Endothelial cell of umbilical vein (primary cell): Measurements from ENCODE around the gene VPS37D. TPM values are rescaled to one million over a fixed set of nuclear protein-coding genes. Genes with fewer than 3 reads are reported as not detected.
"Not testable (repeated sequence)": the region's sequence is repeated elsewhere in the genome, so short reads cannot be mapped to it uniquely, and the experiment has no call there.

Experiments
- BruUV-seq: library from RNA; stranded (reverse); fragments of 400-500 nt; replicated peaks from 2 replicates; lab custom pipeline; 2021; lab: Mats Ljungman, UMichigan
- CTCF ChIA-PET: fragments of 300-600, 350-600 bp; sonication (Branson Sonifier 250); formaldehyde crosslinking; loops from one replicate; lab custom pipeline; 2021; ENCODE audit warnings: antibody characterized with exemption, inconsistent platforms; lab: Charles Lee
- POLR2A ChIA-PET: fragments of 300-600, 350-600 bp; sonication (Branson Sonifier 250); formaldehyde crosslinking; loops from one replicate; lab custom pipeline; 2021; ENCODE audit warnings: antibody characterized with exemption, inconsistent platforms; lab: Charles Lee
- DNase-seq: peaks from one replicate; pipeline ENCODE4 v3.0.0-alpha.2; 2011; ENCODE audit warnings: low read depth, low spot score
- FAIRE-seq: peaks from 2 replicates; lab custom pipeline; 2011; peaks lifted over from hg19 to GRCh38; lab: Jason Lieb, UNC
- H2AFZ ChIP-seq: 2 replicates; pipeline ENCODE4 v1.6.0; 2012; ENCODE audit warnings: low read depth, low read length, control low read depth, inconsistent platforms
- H3K27ac ChIP-seq: 2 replicates; pipeline ENCODE4 v1.5.1; 2011; ENCODE audit warnings: low read depth, mild to moderate bottlenecking, control low read depth, low read length, moderate library complexity; ENCODE audit not compliant: insufficient read depth
- H3K27me3 ChIP-seq, 2 experiments: 2 replicates each; pipeline versions ENCODE4 v1.6.0 to v1.6.1; 2011; ENCODE audit warnings: low read length in 2 of 2, mixed read lengths in 1 of 2; ENCODE audit not compliant: control insufficient read depth in 2 of 2, insufficient read depth in 2 of 2
- H3K36me3 ChIP-seq, 2 experiments: 2 replicates in 1 of 2; 3 replicates in 1 of 2; pipeline ENCODE4 v1.5.1; 2011; ENCODE audit warnings: low read length in 2 of 2, mild to moderate bottlenecking in 1 of 2, moderate library complexity in 1 of 2; ENCODE audit not compliant: control insufficient read depth in 2 of 2, insufficient read depth in 2 of 2; ENCODE audit errors: extremely low read depth in 1 of 2
- H3K4me1 ChIP-seq: 3 replicates; pipeline ENCODE4 v1.5.1; 2011; ENCODE audit warnings: mild to moderate bottlenecking, low read length; ENCODE audit not compliant: control insufficient read depth, insufficient read depth; ENCODE audit errors: extremely low read depth
- H3K4me2 ChIP-seq: 2 replicates; pipeline ENCODE4 v1.6.1; 2011; ENCODE audit warnings: low read length, control low read depth, mixed read lengths; ENCODE audit not compliant: insufficient read depth
- H3K4me3 ChIP-seq, 3 experiments: fragments of 200-600 bp in 1 of 3; sonication (generic), shearing (Covaris generic) in 1 of 3; replicated peaks in 1 of 3; 2 replicates each; pipeline ENCODE4 v1.5.1; 2011 to 2016; ENCODE audit warnings: control low read depth in 3 of 3, low read length in 3 of 3, mild to moderate bottlenecking in 2 of 3, inconsistent platforms in 1 of 3, low read depth in 1 of 3, moderate library complexity in 1 of 3; ENCODE audit not compliant: insufficient read depth in 1 of 3
- H3K79me2 ChIP-seq: 2 replicates; pipeline ENCODE4 v1.6.0; 2012; ENCODE audit warnings: low read length, inconsistent platforms; ENCODE audit not compliant: control insufficient read depth, insufficient read depth
- H3K9ac ChIP-seq: replicated peaks from 2 replicates; pipeline ENCODE3; 2011; ENCODE audit warnings: low read length, control low read depth; ENCODE audit not compliant: insufficient read depth; ENCODE audit errors: extremely low read depth
- H3K9me1 ChIP-seq: replicated peaks from 3 replicates; pipeline ENCODE4 v1.6.0; 2011; ENCODE audit warnings: mild to moderate bottlenecking, low read length; ENCODE audit not compliant: control insufficient read depth, insufficient read depth; ENCODE audit errors: extremely low read depth
- H3K9me3 ChIP-seq: replicated peaks from 2 replicates; pipeline ENCODE4 v1.5.1; 2012; ENCODE audit warnings: low read length, inconsistent platforms; ENCODE audit not compliant: control insufficient read depth, insufficient read depth
- H4K20me1 ChIP-seq: replicated peaks from 2 replicates; pipeline ENCODE3; 2011; ENCODE audit warnings: mild to moderate bottlenecking, low read length; ENCODE audit not compliant: control insufficient read depth, insufficient read depth; ENCODE audit errors: extremely low read depth
- EZH2 ChIP-seq: IDR thresholded peaks from 2 replicates; pipeline ENCODE4 v1.6.1; 2012; ENCODE audit warnings: borderline replicate concordance, low read depth, mild to moderate bottlenecking, moderate library complexity, low read length, inconsistent platforms; ENCODE audit not compliant: severe bottlenecking
- FOS ChIP-seq: IDR thresholded peaks from 2 replicates; pipeline ENCODE4 v1.6.1; 2011; ENCODE audit warnings: mild to moderate bottlenecking, low read length, moderate library complexity, borderline replicate concordance; ENCODE audit not compliant: insufficient read depth
- GATA2 ChIP-seq: IDR thresholded peaks from 2 replicates; pipeline ENCODE4 v1.7.0; 2011; ENCODE audit warnings: low read depth, mild to moderate bottlenecking, moderate library complexity, mixed read lengths, low read length; ENCODE audit not compliant: insufficient read length, insufficient read depth
- JUN ChIP-seq: IDR thresholded peaks from 2 replicates; pipeline ENCODE4 v1.6.1; 2011; ENCODE audit warnings: borderline replicate concordance, low read depth; ENCODE audit not compliant: insufficient read length, insufficient read depth
- MYC ChIP-seq: IDR thresholded peaks from one replicate; pipeline ENCODE4 v1.6.1; 2011; ENCODE audit warnings: mild to moderate bottlenecking, low read depth, low read length
- POLR2A ChIP-seq: IDR thresholded peaks from 2 replicates; pipeline ENCODE4 v1.6.1; 2012; ENCODE audit warnings: low read depth, mild to moderate bottlenecking, control low read depth, low read length
- POLR2AphosphoS5 ChIP-seq: IDR thresholded peaks from 2 replicates; pipeline ENCODE4 v1.6.1; 2012; ENCODE audit warnings: low read depth, mild to moderate bottlenecking, control low read depth, low read length, moderate library complexity; ENCODE audit not compliant: insufficient read depth
- dilution Hi-C: fragments of 300-500 bp; cut with MboI; formaldehyde crosslinking; loops from one replicate; pipeline ENCODE4 v1.15.0; 2019; ENCODE audit warnings: low sequenced_read_pairs; ENCODE audit not compliant: extremely low pct_ligation_motif_present
- intact Hi-C: fragments of 100-400 bp; cut with micrococcal nuclease; formaldehyde crosslinking; loops from one replicate; pipeline ENCODE4 v1.10.0; 2022
- polyA plus RNA-seq, 4 experiments: library from polyadenylated mRNA; depleted of rRNA in 3 of 4; stranded (reverse) in 3 of 4; unstranded in 1 of 4; fragments of >200 nt; gene quantifications; 2 replicates each; pipeline versions ENCODE4 v1.2.1 to v1.2.3, GENCODE V29; 2011 to 2012; ENCODE audit warnings: missing spikeins in 1 of 4
- total RNA-seq: library from RNA; stranded (reverse); gene quantifications from 2 replicates; pipeline ENCODE4 v1.2.3, GENCODE V29; 2021
- TF ChIP-seq, protein P1 (sequence below): IDR thresholded peaks from 2 replicates; pipeline ENCODE4 v1.6.1; 2011; ENCODE audit not compliant: insufficient read depth, insufficient read length
- TF ChIP-seq, protein P2 (sequence below), 2 donors: IDR thresholded peaks; 1 replicate in 1 of 2; 2 replicates in 1 of 2; pipeline ENCODE4 v1.5.1; 2011; ENCODE audit warnings: low read length in 2 of 2, mild to moderate bottlenecking in 2 of 2, moderate library complexity in 2 of 2, control low read depth in 1 of 2, inconsistent platforms in 1 of 2, low read depth in 1 of 2; ENCODE audit not compliant: insufficient read depth in 1 of 2; ENCODE audit errors: extremely low read depth in 1 of 2

VPS37D gene
- total and polyA plus RNA-seq, 2 donors (not counting 3 experiments of a cell fraction or from before 2014, with no cell fraction given): 2.0 to 2.1 TPM

DNA sequence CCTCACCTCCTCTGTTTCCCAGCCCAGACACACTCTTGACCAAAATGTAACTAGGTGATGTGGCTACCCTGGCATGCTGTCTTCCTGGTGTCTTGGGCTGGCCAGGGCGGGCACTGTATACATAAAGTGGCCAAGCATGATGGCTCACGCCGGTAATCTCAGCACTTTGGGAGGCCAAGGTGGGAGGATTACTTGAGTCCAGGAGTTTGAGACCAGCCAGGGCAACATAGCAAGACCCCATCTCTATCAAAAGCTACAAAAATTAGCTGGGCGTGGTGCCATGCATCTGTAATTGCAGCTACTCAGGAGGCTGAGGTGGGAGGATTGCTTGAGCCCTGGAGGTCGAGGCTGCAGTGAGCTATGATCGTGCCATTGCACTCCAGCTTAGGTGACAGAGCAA lies 45.7 kb downstream of the VPS37D start:
- intact Hi-C loops, H3K9me1 ChIP-seq, H2AFZ ChIP-seq, H3K27me3 ChIP-seq, DNase-seq, H3K4me3 ChIP-seq, BruUV-seq, H3K36me3 ChIP-seq, dilution Hi-C loops, H3K9ac ChIP-seq, H4K20me1 ChIP-seq, H3K27ac ChIP-seq, H3K9me3 ChIP-seq, FAIRE-seq, POLR2A ChIA-PET, H3K4me2 ChIP-seq: not testable (repeated sequence)
- peaks cover 76% of the 10 kb centered on the region for H3K79me2 ChIP-seq
- CTCF ChIA-PET: interaction anchor here (1.0 to 1.1 kb wide), 2 partner anchors 12 to 106 kb away, joined by 3 to 6 read pairs; no protein-coding TSS in a partner anchor
- H3K4me1 ChIP-seq: peaks cover 29% of the 10 kb centered on the region

DNA sequence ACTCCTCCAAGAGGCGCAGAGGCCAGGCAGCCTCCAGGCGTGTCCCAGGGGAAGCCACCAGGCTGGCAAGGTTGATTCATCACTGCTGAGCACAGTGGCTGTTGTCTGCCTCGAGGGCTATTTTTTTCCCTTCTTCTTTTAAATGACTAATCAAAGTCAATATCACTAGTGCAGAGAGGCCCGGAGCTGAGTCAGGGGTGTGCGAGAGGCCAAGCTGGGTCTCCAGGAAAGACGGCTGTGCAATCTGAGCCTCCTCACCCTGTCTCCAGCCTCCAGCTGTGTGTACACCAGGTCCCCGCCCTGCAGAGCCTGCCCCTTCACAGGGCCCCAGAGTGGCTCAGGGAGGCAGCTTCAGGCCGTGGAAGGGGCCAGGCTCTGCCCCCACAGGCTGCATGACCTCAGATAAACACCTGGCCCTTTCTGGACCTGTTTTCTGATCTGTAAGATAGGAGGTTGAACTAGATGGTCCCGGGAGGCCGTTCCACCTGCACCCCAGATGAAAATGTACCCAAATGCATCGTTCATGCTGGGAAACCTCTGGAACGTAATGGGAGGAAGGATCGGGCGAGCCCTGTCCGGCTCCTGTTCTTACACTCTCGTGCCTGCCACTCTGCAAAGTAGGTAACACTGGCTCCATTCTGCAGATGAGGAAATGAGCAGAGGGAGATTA lies 48.2 kb downstream of the VPS37D start:
- dilution Hi-C loops (no loop called here), intact Hi-C loops (no loop called here)
- Histone ChIP-seq H3K9ac (peak overlapping the region; percentile 39), H3K4me3 (no peak overlapping the region), H3K27ac (peak overlapping the region; percentile 75), H3K9me1 (no peaks in the 10 kb centered on the region), H3K4me2 (peak overlapping the region; percentile 12), H4K20me1 (no peaks in the 10 kb centered on the region), H3K36me3 (no peaks in the 10 kb centered on the region), H3K9me3 (no peaks in the 10 kb centered on the region), H3K4me1 (peaks cover 35% of the 10 kb centered on the region), H2AFZ (no peak overlapping the region), H3K79me2 (peaks cover 64% of the 10 kb centered on the region), H3K27me3 (no peaks in the 10 kb centered on the region)
- TF ChIP-seq EZH2: no peak
- TF ChIP-seq POLR2AphosphoS5: peak; percentile 87
- TF ChIP-seq, protein P1, sequence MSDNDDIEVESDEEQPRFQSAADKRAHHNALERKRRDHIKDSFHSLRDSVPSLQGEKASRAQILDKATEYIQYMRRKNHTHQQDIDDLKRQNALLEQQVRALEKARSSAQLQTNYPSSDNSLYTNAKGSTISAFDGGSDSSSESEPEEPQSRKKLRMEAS: no peak
- peak; percentile 73 for TF ChIP-seq GATA2
- no peak for TF ChIP-seq POLR2A
- peak; percentile 97 for TF ChIP-seq FOS
- TF ChIP-seq JUN: peak; percentile 65
- TF ChIP-seq, protein P2, sequence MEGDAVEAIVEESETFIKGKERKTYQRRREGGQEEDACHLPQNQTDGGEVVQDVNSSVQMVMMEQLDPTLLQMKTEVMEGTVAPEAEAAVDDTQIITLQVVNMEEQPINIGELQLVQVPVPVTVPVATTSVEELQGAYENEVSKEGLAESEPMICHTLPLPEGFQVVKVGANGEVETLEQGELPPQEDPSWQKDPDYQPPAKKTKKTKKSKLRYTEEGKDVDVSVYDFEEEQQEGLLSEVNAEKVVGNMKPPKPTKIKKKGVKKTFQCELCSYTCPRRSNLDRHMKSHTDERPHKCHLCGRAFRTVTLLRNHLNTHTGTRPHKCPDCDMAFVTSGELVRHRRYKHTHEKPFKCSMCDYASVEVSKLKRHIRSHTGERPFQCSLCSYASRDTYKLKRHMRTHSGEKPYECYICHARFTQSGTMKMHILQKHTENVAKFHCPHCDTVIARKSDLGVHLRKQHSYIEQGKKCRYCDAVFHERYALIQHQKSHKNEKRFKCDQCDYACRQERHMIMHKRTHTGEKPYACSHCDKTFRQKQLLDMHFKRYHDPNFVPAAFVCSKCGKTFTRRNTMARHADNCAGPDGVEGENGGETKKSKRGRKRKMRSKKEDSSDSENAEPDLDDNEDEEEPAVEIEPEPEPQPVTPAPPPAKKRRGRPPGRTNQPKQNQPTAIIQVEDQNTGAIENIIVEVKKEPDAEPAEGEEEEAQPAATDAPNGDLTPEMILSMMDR (IDR thresholded peaks at IDR 0.05; ENCODE audit: extremely low read depth in 1 of 2, insufficient read depth in 1 of 2, low read depth in 1 of 2, low read length in 2 of 2): no peak
- TF ChIP-seq MYC: no peak
- FAIRE-seq (peak; percentile 98), DNase-seq (peak; percentile 95)
- no TSS peak for BruUV-seq
- POLR2A ChIA-PET: interaction anchor here (0.6 to 0.9 kb wide), 2 partner anchors 108 to 188 kb away, joined by 3 read pairs; no protein-coding TSS in a partner anchor
- CTCF ChIA-PET: interaction anchor here (1.0 to 3.4 kb wide), 7 partner anchors 8 to 109 kb away, joined by 3 to 26 read pairs (median 4); no protein-coding TSS in a partner anchor
